Ovary (tissue), 3 donors: ENCODE measurements around the gene TAF13.

Experiments used
- EP300 ChIP-seq: sonication (generic); formaldehyde crosslinking; IDR thresholded peaks from one replicate; pipeline ENCODE4 v1.6.1; 2017; ENCODE audit warnings: antibody characterized with exemption
- POLR2A ChIP-seq: fragments of 450-650 bp; IDR thresholded peaks from one replicate; pipeline ENCODE4 v1.6.1; 2017; ENCODE audit warnings: antibody characterized with exemption, mild to moderate bottlenecking, moderate library complexity
- TF ChIP-seq, protein P1 (sequence below), 3 donors: fragments of 450-650 bp in 2 of 3; fragments of 200-600 bp in 1 of 3; IDR thresholded peaks; one replicate each; pipeline versions ENCODE4 v1.5.1 to v1.8.0; 2016 to 2022; ENCODE audit warnings: antibody characterized with exemption in 3 of 3, mild to moderate bottlenecking in 1 of 3
- donor health status: DM: no; HTN: no; CAD: no.

DNA sequence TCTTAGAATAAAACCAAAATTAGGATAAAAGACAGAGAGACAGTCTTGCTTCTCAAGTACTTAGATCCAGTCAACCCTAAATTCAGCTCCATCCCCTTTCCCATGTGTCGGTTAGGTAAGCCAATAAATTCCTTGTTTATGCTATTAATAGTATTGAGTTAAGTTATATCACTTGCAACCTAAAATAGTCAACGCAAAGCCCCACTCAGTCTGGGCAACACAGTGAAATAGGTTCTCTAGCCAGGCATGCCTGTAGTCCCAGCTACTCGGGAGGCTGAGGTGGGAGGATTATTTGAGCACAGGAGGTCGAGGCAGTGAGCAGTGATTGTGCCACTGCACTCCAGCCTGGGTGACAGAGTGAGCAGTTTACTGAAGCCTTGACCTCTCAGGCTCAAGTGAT lies 14.6 kb downstream of the TAF13 start:
- TF ChIP-seq POLR2A: no peak
- TF ChIP-seq, protein P1, sequence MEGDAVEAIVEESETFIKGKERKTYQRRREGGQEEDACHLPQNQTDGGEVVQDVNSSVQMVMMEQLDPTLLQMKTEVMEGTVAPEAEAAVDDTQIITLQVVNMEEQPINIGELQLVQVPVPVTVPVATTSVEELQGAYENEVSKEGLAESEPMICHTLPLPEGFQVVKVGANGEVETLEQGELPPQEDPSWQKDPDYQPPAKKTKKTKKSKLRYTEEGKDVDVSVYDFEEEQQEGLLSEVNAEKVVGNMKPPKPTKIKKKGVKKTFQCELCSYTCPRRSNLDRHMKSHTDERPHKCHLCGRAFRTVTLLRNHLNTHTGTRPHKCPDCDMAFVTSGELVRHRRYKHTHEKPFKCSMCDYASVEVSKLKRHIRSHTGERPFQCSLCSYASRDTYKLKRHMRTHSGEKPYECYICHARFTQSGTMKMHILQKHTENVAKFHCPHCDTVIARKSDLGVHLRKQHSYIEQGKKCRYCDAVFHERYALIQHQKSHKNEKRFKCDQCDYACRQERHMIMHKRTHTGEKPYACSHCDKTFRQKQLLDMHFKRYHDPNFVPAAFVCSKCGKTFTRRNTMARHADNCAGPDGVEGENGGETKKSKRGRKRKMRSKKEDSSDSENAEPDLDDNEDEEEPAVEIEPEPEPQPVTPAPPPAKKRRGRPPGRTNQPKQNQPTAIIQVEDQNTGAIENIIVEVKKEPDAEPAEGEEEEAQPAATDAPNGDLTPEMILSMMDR (IDR thresholded peaks at IDR 0.05): no peak
- TF ChIP-seq EP300: no peak
